PFSK-1 (cell line): ENCODE results near the gene ZFYVE16.

Source experiments
- POLR2AphosphoS5 ChIP-seq: IDR thresholded peaks from 2 replicates; pipeline ENCODE4 v1.6.1; 2012; ENCODE audit warnings: low read depth, mild to moderate bottlenecking, control low read depth, low read length, moderate library complexity
- SIN3A ChIP-seq: IDR thresholded peaks from 2 replicates; pipeline ENCODE4 v1.6.1; 2012; ENCODE audit warnings: mild to moderate bottlenecking, low read length, moderate library complexity, borderline replicate concordance; ENCODE audit not compliant: insufficient read depth
- TAF1 ChIP-seq: IDR thresholded peaks from 2 replicates; pipeline ENCODE4 v1.6.1; 2012; ENCODE audit warnings: low read length, control low read depth, borderline replicate concordance; ENCODE audit not compliant: insufficient read depth
- TF ChIP-seq, protein P1 (sequence below), 2 experiments: IDR thresholded peaks; 2 replicates each; pipeline versions ENCODE4 v1.6.1 to v1.8.0; 2011 to 2012; ENCODE audit warnings: low read depth in 2 of 2, low read length in 2 of 2, control low read depth in 1 of 2, inconsistent platforms in 1 of 2, mild to moderate bottlenecking in 1 of 2, moderate library complexity in 1 of 2; ENCODE audit not compliant: insufficient read depth in 1 of 2

DNA sequence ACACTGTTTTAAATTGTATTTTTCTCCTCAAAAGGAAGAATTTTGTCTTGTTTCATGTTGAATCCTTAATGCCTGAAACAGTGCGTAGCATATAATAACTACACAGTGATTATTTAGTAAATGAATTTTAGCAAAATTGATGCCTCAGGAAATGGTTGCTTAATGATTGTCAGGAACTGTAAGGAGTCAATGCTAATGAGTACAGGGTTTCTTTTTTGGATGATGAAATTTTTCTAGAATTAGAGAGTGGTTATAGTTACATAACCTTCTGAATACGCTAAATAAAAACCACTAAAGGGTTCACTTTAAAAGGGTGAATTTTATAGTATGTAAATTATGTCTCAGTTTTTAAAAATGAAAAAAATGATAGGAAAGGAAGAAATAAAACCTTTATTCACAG lies 94.9 kb downstream of the ZFYVE16 start:
- no peak for TF ChIP-seq TAF1
- no peak for TF ChIP-seq SIN3A
- TF ChIP-seq, protein P1, sequence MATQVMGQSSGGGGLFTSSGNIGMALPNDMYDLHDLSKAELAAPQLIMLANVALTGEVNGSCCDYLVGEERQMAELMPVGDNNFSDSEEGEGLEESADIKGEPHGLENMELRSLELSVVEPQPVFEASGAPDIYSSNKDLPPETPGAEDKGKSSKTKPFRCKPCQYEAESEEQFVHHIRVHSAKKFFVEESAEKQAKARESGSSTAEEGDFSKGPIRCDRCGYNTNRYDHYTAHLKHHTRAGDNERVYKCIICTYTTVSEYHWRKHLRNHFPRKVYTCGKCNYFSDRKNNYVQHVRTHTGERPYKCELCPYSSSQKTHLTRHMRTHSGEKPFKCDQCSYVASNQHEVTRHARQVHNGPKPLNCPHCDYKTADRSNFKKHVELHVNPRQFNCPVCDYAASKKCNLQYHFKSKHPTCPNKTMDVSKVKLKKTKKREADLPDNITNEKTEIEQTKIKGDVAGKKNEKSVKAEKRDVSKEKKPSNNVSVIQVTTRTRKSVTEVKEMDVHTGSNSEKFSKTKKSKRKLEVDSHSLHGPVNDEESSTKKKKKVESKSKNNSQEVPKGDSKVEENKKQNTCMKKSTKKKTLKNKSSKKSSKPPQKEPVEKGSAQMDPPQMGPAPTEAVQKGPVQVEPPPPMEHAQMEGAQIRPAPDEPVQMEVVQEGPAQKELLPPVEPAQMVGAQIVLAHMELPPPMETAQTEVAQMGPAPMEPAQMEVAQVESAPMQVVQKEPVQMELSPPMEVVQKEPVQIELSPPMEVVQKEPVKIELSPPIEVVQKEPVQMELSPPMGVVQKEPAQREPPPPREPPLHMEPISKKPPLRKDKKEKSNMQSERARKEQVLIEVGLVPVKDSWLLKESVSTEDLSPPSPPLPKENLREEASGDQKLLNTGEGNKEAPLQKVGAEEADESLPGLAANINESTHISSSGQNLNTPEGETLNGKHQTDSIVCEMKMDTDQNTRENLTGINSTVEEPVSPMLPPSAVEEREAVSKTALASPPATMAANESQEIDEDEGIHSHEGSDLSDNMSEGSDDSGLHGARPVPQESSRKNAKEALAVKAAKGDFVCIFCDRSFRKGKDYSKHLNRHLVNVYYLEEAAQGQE (IDR thresholded peaks at IDR 0.05; ENCODE audit: insufficient read depth in 1 of 2, low read depth in 2 of 2, low read length in 2 of 2) = no peak
- TF ChIP-seq POLR2AphosphoS5 = no peak
